C4-2B (cell line): ENCODE data around the gene ADAMTS18.
A peak's percentile ranks its signal among the peaks of the same experiment; 100 is the strongest.

Experiments
- H3K27ac ChIP-seq: fragments of 450-650 bp; 2 replicates; pipeline ENCODE4 v1.5.1; 2017
- CTCF ChIP-seq: fragments of 450-650 bp; conservative IDR thresholded peaks from 2 replicates; pipeline ENCODE4 v1.5.1; 2017; ENCODE audit warnings: mild to moderate bottlenecking
- ZFX ChIP-seq: fragments of 450-650 bp; IDR thresholded peaks from 2 replicates; pipeline ENCODE4 v1.6.1; 2017

Gene ADAMTS18

DNA sequence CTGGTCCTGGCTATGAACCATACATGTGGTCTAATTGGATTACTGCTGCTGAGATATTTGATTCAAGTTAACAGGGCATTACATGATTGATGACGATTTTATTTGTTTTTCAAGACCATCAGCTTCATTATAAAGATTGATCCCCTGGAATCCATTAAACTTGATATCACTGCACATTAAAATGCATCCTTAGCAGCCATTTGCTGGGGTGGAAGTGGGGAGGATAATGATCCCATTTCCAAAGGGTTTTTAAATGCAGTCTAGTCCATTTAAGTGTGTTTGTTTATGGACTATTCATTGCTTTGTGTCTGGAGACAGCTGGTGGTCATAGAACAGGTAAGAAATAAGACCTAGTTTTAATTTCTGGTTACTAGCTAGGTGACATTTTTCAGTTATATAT lies 40.9 kb downstream of the ADAMTS18 start:
- TF ChIP-seq ZFX, result no peak
- no peak for TF ChIP-seq CTCF
- H3K27ac ChIP-seq, result no peak overlapping the region

- TF ChIP-seq ZFX (no peak), CTCF (no peak)
- H3K27ac ChIP-seq, result no peak overlapping the region
Measured at GRCh38 chr16:77387815-77388209, 47.0 kb downstream of the ADAMTS18 start.

DNA sequence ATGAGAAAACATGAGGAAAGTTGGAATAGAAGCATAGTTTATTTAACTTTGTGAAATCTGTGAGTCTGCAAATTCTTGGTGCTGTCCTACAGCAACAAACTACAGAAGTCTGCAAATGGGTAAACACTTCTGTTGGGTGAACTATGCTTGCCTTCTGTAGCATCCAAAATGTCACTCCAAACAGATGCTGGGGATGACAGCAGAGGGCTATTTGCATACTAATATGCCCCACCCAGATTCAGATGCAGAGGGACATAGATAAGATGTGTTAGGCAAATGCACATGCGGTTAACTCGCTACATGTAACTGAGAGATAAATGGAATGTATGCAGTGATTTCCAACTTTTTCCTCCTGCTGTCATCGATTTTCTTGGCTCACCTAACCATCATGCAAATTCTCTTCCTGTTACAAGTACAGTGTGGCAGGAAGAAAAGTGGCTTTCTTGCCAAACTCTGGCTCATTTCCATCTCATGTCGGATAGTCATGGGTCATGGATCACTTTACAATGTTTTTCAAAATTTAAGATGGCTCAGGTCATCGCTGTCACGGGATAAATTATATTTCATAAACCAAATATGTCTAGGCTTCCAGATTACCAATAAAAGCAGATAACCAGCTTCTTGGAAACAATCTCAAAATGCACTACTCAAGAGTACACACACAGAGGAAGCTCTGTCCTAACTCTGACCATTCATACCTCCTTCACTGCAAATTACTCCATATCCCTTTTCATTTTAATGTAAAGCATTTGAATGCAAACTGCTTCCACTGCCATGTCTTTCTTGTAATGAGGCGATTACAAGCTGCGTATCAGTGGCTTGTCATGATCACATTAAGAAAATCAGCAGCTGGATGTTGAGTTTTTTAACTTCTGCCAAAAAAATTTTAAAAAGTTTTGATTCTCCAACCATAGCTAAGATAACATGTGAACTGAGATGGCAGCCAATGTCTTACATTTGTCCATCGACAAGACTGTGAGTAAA lies 47.7 kb downstream of the ADAMTS18 start:
- no peak overlapping the region for H3K27ac ChIP-seq
- TF ChIP-seq CTCF, result no peak
- no peak for TF ChIP-seq ZFX

DNA sequence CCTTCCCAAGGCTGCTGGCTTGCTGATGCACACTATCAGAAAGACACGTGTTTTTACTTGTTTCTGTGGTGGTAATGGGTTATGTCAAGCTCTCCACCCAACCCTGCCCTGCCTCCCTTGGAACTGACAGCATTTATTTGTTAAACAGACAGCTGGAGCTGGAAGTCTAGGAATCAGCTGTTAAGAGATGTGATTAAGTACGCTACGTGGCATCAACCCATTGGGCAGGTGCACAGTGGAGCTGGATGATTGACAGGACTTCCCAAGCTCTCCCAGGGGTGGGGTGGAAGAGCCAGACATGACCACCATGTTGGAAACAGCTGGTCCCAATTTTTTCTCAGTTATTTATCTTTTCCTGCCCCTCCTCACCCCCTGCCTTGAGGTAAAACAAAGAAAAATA lies 49.4 kb downstream of the ADAMTS18 start:
- H3K27ac ChIP-seq, result no peak overlapping the region
- TF ChIP-seq CTCF, result no peak
- TF ChIP-seq ZFX, result no peak

GRCh38 chr16:77383606-77384187 lies 51.1 kb downstream of the ADAMTS18 start:
- H3K27ac ChIP-seq, result no peak overlapping the region
- TF ChIP-seq ZFX (no peak), CTCF (no peak)

DNA sequence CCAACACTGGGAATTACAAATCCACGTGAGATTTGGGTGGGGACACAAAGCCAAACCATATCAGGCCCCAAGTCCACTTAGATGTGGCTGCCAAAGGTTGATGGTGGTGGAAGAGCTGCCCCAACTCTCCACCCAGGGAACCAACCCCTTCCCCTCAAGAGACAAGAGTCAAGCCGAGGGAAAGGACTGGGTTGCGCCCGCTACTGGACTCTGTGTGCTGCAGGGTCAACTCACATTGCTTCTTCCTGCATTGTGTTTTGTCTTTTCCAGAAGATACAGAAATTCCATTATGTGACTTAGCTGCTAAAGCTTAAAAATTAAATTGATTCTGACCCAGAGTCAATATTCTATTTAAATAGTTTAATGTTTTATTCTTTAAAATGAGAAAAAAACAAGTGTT lies 58.5 kb downstream of the ADAMTS18 start:
- no peak overlapping the region for H3K27ac ChIP-seq
- TF ChIP-seq CTCF, result peak; percentile 20
- no peak for TF ChIP-seq ZFX

DNA sequence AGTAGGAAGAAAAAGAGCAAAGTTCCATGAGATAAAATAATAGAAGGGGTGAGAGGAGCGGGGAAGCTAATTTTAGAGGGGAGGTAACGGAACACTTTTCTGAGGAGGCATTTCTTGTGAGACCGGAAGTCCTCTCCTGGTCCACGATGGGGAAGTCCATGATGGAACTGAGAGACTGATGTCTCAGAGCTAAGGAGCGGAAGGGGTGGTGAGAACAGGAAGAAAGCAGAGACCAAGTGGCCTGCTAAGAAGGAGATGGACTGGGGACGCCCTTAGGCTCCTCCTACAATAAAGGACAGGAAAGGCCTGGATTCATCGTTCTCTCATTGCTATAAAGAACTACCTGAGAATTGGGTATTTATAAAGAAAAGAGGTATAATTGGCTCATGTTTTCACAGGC lies 59.4 kb downstream of the ADAMTS18 start:
- H3K27ac ChIP-seq, result no peak overlapping the region
- TF ChIP-seq ZFX (no peak), CTCF (no peak)
